IPS-18a (cell line): ENCODE results near the gene KCNJ15.

Experiments used
- H3K27ac ChIP-seq: one replicate; pipeline ENCODE4 v1.5.1; 2013; ENCODE audit warnings: low read length
- H3K27me3 ChIP-seq: one replicate; pipeline ENCODE4 v1.6.1; 2013; ENCODE audit warnings: mild to moderate bottlenecking, low read length; ENCODE audit not compliant: control insufficient read depth, insufficient read depth
- H3K36me3 ChIP-seq: one replicate; pipeline ENCODE4 v1.6.1; 2013; ENCODE audit warnings: low read depth, low read length; ENCODE audit not compliant: control insufficient read depth
- H3K4me1 ChIP-seq: one replicate; pipeline ENCODE4 v1.6.1; 2013; ENCODE audit warnings: low read depth, low read length; ENCODE audit not compliant: control insufficient read depth
- H3K4me3 ChIP-seq: one replicate; pipeline ENCODE4 v1.5.1; 2013; ENCODE audit warnings: low read length
- H3K9ac ChIP-seq: one replicate; pipeline ENCODE4 v1.6.1; 2013; ENCODE audit warnings: mild to moderate bottlenecking, low read length, moderate library complexity
- H3K9me3 ChIP-seq: one replicate; pipeline ENCODE4 v1.6.1; 2013; ENCODE audit warnings: low read depth, low read length; ENCODE audit not compliant: control insufficient read depth

Gene KCNJ15

GRCh38 chr21:38258521-38259485 lies 2.0 kb downstream of the KCNJ15 start:
- no peaks in the 10 kb centered on the region for H3K27me3 ChIP-seq
- no peaks in the 10 kb centered on the region for H3K9me3 ChIP-seq
- no peaks in the 10 kb centered on the region for H3K36me3 ChIP-seq
- no peak overlapping the region for H3K27ac ChIP-seq
- H3K4me3 ChIP-seq = no peak overlapping the region
- H3K9ac ChIP-seq = no peak overlapping the region
- no peaks in the 10 kb centered on the region for H3K4me1 ChIP-seq

- Histone ChIP-seq H3K9me3 (no peaks in the 10 kb centered on the region), H3K27me3 (no peaks in the 10 kb centered on the region), H3K4me1 (no peaks in the 10 kb centered on the region), H3K36me3 (no peaks in the 10 kb centered on the region), H3K4me3 (no peak overlapping the region), H3K9ac (no peak overlapping the region), H3K27ac (no peak overlapping the region)
Measured at GRCh38 chr21:38259665-38260064, 2.9 kb downstream of the KCNJ15 start.

- Histone ChIP-seq H3K27me3 (no peaks in the 10 kb centered on the region), H3K27ac (no peak overlapping the region), H3K9me3 (no peaks in the 10 kb centered on the region), H3K4me3 (no peak overlapping the region), H3K4me1 (no peaks in the 10 kb centered on the region), H3K9ac (no peak overlapping the region), H3K36me3 (no peaks in the 10 kb centered on the region)
Measured at GRCh38 chr21:38260426-38260825, 3.6 kb downstream of the KCNJ15 start.

GRCh38 chr21:38261851-38262250 lies 5.1 kb downstream of the KCNJ15 start:
- H3K27me3 ChIP-seq = no peaks in the 10 kb centered on the region
- no peaks in the 10 kb centered on the region for H3K9me3 ChIP-seq
- H3K4me1 ChIP-seq = no peaks in the 10 kb centered on the region
- H3K4me3 ChIP-seq = no peak overlapping the region
- H3K36me3 ChIP-seq = no peaks in the 10 kb centered on the region
- H3K9ac ChIP-seq = no peak overlapping the region
- H3K27ac ChIP-seq = no peak overlapping the region

- no peaks in the 10 kb centered on the region for H3K27me3 ChIP-seq
- H3K9me3 ChIP-seq = no peaks in the 10 kb centered on the region
- no peak overlapping the region for H3K9ac ChIP-seq
- H3K27ac ChIP-seq = no peak overlapping the region
- H3K4me1 ChIP-seq = no peaks in the 10 kb centered on the region
- H3K4me3 ChIP-seq = no peak overlapping the region
- no peaks in the 10 kb centered on the region for H3K36me3 ChIP-seq
Measured at GRCh38 chr21:38263493-38263892, 6.7 kb downstream of the KCNJ15 start.

GRCh38 chr21:38264571-38264970 lies 7.8 kb downstream of the KCNJ15 start:
- Histone ChIP-seq H3K27ac (no peak overlapping the region), H3K36me3 (no peaks in the 10 kb centered on the region), H3K9ac (no peak overlapping the region), H3K4me3 (no peak overlapping the region), H3K4me1 (peaks cover 3% of the 10 kb centered on the region), H3K27me3 (no peaks in the 10 kb centered on the region), H3K9me3 (no peaks in the 10 kb centered on the region)

GRCh38 chr21:38265166-38265565 lies 8.4 kb downstream of the KCNJ15 start:
- Histone ChIP-seq H3K4me3 (no peak overlapping the region), H3K9me3 (no peaks in the 10 kb centered on the region), H3K27me3 (no peaks in the 10 kb centered on the region), H3K36me3 (no peaks in the 10 kb centered on the region), H3K4me1 (peaks cover 7% of the 10 kb centered on the region), H3K27ac (no peak overlapping the region), H3K9ac (no peak overlapping the region)

- Histone ChIP-seq H3K9ac (no peak overlapping the region), H3K27me3 (no peaks in the 10 kb centered on the region), H3K9me3 (no peaks in the 10 kb centered on the region), H3K27ac (no peak overlapping the region), H3K4me3 (no peak overlapping the region), H3K4me1 (peaks cover 7% of the 10 kb centered on the region), H3K36me3 (no peaks in the 10 kb centered on the region)
Measured at GRCh38 chr21:38266732-38267131, 9.9 kb downstream of the KCNJ15 start.

- peaks cover 7% of the 10 kb centered on the region for H3K4me1 ChIP-seq
Measured at GRCh38 chr21:38267136-38267755, 10.5 kb downstream of the KCNJ15 start.

GRCh38 chr21:38267991-38268863 lies 11.4 kb downstream of the KCNJ15 start:
- no peaks in the 10 kb centered on the region for H3K27me3 ChIP-seq
- H3K4me1 ChIP-seq = peaks cover 7% of the 10 kb centered on the region
- H3K27ac ChIP-seq = no peak overlapping the region
- no peak overlapping the region for H3K9ac ChIP-seq
- H3K9me3 ChIP-seq = no peaks in the 10 kb centered on the region
- H3K4me3 ChIP-seq = no peak overlapping the region
- no peaks in the 10 kb centered on the region for H3K36me3 ChIP-seq

More at GRCh38 chr21:38267136-38267755, 10.5 kb downstream of the KCNJ15 start:
- Histone ChIP-seq H3K36me3 (no peaks in the 10 kb centered on the region), H3K27ac (no peak overlapping the region), H3K4me3 (no peak overlapping the region), H3K27me3 (no peaks in the 10 kb centered on the region), H3K9ac (no peak overlapping the region), H3K9me3 (no peaks in the 10 kb centered on the region)

GRCh38 chr21:38268864-38269575 lies 12.2 kb downstream of the KCNJ15 start:
- Histone ChIP-seq H3K36me3 (no peaks in the 10 kb centered on the region), H3K4me3 (no peak overlapping the region), H3K9me3 (no peaks in the 10 kb centered on the region), H3K27ac (no peak overlapping the region), H3K4me1 (peaks cover 7% of the 10 kb centered on the region), H3K27me3 (no peaks in the 10 kb centered on the region), H3K9ac (no peak overlapping the region)
